NCI-H187 treated with DMSO at 0.1 percent for 48 hours (cell line): ENCODE results near the gene WWC2.

Experiments
- DNase-seq: peaks from one replicate; lab custom pipeline; 2025; lab: John Stamatoyannopoulos, UW

WWC2 gene

DNA sequence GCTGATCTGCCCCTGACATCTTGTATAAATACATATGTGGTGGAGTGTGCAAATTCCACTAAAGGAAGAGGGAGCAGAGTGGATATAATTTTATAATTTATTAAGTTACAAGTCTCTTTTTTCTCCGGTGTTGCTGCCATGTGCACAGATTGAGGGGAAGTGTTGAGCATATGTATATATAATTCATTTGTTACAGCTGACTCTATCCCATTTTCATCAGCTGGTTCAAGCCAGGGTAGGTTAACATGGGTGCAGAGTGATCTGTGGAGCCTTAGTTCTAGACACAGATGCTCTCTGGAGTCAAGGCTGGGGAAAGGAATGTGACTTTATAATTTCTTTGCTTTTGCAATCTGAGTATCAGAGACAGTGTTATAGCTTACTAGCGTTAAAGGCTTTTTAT is 103.5 kb downstream of the WWC2 start:
- DNase-seq = no peak

DNA sequence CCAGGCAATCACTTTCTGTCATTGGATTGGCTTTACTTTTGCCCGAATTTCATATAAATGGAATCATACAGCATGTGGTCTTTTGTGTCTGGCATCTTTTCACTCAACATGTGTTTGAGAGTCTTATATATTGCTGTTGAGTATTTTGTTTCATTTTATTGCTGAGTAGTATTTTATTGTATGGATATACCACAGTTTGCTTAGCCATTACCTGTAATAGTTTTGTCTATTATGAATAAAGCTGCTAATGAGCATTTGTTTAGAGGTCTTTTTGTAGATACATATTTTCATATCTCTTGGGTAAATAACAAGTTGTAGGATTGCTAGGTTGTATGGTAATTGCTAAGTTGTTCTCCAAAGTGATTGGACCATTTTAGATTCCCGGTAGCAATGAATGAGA is 105.7 kb downstream of the WWC2 start:
- no peak for DNase-seq

DNA sequence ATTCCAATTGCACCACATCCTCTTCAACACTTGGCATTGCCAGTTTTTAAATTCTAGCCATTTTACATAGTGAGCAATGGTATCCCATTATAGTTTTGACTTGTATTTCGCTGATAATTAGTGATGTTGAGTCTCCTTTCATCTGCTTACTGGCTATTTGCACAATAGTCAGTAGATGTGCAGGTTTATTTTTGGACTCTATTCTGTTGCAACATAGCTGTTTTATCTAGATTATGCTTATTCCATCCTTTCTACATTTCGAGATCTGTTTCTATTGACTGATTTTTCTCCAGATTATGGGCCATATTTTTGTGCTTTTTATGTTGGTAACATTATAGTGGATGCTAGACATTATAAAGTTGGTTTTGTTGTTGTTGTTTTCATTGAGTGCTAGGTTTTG is 106.1 kb downstream of the WWC2 start:
- DNase-seq = no peak

DNA sequence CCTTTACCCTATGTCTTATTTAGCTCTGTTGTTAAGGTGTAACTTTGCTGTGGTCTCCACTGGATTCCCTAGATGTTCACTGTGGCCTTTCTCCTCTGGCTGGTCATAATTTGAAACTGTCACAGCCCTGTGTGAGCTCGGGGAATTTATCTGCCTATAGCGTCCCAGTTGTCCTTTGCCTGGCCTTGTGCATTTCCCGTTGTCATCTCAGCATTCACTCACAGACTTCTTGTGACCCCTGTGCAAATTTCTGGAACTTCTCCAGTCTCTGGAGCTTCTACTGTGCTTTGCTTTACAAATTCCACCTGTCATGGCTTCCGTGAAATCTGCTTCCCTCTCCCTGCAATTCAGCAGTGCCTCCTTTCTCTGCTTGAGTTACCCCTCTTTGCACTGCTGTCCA is 106.7 kb downstream of the WWC2 start:
- no peak for DNase-seq

DNA sequence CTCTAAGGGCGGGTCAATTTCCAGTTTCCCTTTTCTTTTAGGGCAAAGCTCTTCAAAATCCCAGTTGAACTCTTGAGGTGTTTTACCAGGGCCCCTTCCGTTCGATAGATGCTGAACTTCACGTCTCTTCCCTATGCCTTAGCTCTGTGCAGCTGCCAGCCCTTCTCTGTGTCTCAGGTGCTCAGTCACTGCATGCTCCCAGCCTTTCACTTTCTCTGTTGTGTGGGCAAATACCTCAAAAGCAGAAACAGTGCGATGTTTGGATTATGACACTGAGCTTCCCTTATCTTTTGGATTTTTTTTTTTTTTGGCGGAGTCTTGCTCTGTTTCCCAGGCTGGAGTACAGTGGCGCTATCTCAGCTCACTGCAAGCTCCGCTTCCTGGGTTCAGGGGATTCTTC is 112.5 kb downstream of the WWC2 start:
- DNase-seq = no peak

DNA sequence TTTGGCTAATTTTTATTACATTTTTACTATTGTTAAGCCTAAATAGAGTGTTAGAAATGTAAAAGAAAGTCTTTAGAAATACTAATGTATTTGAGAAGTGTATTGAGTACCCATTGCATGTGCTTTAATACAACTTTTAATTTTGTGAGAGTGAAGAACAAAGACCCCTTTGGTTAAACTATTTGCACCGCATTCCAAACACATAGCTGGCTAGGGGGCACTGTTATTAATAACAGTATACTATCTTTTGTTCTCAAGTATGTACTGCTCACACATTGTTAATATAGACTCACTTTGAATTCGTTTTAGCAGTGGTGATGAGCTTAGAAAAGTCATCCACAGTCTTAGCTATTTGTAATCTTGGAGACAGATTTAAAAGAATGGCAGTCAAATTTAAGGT is 114.9 kb downstream of the WWC2 start:
- no peak for DNase-seq

DNA sequence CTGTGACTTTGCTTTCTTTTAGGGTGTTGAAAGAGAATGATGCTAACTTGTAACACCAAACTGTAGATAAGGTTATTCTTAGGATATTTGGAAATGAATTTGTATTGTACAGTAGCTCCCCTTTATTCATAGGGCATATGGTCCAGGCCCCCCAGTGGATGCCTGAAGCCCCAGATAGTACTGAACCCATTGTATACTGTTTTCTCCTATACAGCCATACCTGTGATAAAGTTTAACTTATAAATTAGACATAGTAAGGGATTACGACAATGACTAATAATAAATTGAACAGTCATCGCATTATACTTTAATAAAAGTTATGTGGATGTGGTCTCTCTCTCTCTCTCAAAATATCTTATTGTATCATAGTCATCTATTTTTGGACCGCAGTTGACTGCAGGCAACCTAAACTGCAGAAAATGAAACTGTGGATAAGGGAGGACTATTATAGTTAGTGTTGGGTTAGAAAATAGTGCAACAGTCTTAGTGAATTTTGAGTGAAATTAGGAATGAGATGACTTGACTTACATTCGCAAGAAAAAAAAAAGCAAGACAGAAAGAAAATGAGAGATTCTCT is 115.9 kb downstream of the WWC2 start:
- no peak for DNase-seq

DNA sequence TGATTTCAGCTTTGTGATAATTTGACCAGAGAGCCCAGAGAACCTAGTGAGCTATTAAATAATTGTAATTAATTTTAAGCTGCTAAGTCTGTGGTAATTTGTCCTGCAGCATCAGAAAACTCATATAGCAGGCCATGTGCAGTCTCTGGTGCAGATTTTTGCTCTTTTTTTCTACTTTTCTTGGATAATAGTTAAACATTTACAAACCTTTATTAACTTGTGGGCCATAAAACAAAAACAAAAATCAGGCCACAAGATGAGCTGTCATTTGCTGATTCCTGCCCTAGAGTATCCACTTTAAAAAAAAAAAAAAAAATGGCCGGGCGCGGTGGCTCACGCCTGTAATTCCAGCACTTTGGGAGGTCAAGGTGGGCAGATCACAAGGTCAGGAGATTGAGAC is 121.2 kb downstream of the WWC2 start:
- no peak for DNase-seq

DNA sequence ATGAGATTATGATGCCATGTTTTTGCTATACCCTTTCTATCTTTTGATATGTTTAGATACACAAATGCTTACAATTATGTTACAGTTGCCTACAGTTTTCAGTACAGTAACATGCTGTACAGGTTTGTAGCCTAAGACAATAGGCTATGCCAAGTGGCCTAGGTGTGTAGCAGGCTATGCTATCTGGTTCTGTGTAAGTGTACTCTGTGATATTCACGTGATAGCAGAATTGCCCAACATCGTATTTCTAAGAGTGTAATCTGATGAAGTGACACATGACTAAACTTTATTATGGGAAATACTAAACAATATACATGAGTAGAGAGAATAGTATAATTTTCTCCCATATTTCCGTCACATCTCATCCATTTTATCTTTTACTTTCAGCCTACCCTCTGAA is 124.0 kb downstream of the WWC2 start:
- DNase-seq = no peak

DNA sequence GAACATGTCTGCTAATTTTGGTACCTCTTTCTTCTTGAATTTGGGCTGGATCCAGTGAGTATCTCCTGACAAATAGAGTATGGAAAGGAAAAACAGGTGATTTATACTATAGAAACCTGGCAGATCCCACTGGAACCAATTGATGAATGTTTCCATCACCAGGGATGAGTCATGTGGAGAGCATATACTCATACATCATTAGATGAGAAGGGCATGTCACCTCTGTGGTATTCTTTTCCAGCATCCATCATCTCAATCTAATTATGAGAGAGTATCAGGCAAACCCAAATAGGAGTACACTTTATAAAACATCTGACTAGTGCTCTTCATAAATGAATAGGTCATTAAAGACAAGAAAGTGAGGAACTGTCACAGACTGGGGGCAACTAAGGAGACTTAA is 130.3 kb downstream of the WWC2 start:
- no peak for DNase-seq

DNA sequence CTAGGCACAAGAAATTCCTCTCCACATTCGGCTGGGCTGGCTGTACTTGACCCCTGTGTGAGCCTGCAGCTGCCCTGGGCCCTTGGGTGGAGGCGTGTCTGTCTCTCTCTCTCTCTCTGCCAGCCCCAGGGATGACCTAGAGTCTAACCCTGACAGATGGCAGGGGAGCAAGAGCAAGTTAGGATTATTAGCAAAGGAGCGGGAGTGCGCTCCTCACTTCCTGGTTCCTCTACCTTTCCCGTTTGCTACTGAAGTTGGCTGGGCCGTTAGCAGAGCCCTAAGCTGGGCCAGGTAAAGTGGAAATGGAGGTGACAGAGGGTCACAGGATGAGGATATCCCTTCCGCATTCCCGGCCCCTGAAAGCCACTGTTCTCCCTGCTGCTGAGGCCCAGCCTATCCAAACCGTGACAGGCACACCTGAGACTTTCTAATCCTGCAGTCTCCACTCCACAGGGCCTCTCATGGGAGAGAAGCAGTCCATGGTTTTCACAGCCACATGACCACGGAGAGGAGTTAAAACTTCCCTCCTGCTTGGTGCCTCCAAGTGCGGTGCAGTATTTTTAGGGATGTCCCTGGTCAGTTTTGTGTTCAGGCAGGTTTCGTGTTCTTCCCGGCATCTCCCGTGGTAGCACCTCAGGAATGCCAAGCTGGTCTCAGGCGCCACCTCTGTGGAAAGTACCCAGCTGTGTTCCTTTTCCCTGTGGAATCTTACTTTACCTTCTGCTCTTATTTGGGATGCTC is 141.7 kb downstream of the WWC2 start:
- no peak for DNase-seq

DNA sequence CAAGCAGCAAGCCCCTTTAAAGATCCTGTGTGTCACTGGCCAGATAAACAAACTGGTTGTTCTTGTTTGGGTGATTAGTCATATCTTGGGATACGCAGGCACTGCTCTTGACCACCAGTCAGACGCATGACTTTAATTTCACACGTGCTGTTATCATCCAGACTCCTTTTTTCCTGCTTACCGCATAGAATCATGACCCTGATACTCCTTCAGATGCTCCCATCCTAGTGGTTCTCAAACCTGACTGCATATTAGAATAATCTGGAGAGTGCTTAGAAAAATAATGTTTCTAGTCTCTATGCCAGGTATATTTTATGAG is 142.2 kb downstream of the WWC2 start:
- no peak for DNase-seq

DNA sequence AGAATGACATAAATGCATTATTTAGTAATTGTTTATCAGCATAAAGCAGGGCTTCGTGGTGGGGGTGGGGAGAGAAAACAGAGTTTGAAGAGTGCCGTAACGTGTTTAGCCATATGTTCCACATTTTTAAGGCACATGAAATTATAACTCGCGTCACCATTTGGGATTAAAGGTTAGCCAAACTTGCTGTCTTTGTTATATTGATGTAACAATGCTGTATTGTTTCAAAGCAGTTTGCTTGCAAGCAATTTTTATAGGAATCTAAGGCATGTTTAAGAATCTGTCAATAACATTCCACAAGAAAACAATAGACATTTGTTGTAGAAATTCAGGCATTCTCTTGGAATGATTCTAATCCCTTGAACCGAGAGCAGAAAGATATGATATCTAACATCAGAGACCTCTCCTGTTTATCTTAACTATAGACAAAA is 142.7 kb downstream of the WWC2 start:
- DNase-seq = no peak

DNA sequence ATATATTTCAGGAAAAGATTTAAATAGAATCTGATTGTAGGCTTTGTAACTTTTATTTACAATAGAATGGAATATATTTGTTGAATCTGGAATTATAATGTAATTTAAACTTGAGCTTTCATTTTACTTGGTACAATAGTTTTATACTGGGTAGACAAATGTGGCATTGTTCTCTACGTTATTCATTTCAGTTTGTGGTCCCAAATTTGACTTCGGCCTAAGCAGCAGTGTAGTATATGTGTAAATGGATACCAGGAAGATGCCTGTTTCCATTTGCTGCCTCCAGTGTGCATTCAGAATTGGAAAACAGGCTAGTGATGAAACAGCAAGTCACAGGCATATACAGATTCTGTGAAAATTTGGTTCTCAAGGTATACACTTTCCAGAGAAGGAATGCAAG is 143.2 kb downstream of the WWC2 start:
- no peak for DNase-seq

DNA sequence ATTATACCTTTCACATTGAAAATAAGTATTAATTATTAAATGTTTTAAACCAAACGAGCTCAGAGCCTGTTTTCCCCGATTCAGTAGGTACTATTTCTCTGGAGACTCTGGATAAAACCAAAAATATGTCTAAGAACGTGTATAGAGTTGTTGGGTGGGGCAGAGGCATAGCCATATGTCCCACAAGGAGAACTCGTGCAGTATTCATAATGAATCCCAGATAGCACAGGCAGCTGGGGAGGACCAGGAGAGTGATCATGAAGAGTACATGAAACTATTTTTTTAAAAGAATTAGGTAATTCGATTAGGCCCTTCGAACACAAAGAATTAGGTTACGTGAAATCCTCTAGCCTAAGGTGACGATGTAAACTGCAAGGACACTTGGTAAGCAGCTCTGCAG is 145.0 kb downstream of the WWC2 start:
- DNase-seq = no peak

DNA sequence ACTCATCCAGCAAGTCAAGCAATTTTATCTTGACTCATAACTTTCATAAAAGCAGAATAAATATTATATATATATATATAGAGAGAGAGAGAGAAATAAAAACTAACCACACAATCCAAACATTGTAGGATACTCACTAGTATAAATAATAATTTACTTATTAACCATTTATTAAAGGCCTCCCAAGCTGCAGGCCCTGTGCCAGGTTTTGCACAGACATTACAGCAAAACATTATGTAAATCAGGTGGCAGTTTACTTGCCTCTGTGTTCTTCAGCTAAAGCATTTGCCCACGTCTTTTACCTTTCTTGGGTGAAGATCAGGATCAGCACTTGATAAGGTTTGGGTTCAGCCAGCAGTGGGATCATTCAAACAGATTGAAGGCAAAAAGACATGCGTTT is 145.4 kb downstream of the WWC2 start:
- no peak for DNase-seq

DNA sequence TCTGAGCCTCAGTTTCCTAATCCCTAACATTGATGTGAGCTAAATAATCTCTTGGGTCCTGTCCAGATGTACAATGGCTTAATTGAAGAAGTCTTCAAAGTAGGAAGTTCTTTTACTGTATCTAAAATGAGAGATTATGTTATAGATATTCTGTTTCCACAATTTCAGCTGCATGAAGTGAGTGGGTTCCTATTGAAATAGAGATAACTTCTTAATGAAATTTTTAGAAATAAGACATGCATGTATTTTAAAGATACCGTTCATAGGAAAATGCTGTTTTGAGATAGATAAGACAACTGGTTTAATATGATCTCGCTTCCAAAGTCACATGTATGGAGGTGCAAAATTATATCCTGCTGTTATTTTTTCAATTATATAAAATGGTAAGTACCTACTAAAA is 149.1 kb downstream of the WWC2 start:
- DNase-seq = no peak

DNA sequence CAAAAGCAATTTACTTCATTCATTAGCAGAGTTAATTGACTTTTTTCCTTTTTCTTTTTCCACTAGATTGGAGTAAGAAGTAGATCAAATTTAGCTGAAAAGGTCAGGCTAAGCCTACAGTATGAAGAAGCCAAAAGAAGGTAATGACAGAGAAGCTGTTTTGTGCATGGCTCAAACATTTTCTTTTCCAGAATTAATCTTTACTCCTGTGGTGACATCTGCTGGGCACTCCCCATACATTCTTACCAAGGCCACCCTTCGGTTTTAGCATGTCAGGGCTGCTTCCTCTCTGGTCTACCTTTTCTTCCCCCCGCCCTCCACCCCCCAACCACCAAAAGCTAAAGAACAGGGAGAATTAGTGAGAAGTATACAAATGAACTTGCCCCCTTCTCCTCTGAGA is 150.8 kb downstream of the WWC2 start:
- DNase-seq = no peak

DNA sequence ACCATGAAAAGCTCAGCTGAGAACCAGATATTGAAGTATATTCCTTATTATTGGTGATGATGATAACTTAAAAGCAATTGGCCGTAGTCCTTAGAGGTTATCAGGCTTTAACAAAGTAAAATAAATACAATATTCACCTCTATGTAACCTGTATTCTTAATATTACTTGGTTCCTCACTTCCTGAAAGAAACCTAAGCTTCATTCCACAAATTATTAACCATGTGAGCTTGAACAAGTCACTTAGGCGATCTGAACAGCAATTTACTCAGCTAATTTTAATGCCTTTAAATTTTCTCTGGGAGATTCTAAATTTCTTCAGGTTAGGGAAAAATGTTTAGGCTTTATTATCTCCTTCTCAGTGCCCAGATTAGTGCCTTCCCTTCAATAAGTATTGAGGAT is 151.8 kb downstream of the WWC2 start:
- DNase-seq = no peak

DNA sequence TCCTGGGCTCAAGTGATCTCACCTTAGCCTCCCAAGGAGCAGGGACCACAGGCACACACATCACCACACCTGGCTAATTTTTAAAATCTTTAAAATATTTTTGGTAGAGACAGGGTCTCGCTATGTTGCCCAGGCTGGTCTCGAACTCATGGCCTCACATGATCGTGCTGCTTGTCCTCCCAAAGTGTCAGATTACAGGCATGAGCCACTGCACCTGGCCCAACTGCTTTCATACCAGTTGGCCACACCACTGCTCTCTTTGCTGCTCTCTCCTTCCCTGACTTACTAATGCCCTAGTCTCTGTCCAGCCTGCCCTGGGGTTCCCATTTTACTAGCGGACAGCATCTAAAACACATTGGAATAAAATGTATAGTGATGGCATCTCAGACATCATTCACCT is 153.9 kb downstream of the WWC2 start:
- no peak for DNase-seq

DNA sequence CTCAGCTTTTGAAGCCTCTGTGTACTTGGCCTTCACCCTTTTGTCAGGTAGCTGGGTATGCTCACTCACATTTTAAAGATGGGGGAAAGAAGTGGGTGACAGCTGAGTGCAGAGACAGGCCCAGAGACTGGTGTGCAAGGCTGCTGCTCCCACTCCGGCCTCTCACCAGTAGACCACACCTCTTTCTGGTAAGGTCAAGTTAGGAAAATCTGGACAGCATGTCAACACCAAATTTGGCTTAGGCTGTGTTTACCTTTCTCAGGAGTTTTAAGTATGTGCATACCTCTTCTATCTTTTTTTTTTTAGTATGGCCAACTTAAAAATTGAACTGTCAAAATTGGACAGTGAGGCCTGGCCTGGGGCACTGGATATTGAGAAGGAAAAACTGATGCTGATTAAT is 154.4 kb downstream of the WWC2 start:
- DNase-seq = no peak

DNA sequence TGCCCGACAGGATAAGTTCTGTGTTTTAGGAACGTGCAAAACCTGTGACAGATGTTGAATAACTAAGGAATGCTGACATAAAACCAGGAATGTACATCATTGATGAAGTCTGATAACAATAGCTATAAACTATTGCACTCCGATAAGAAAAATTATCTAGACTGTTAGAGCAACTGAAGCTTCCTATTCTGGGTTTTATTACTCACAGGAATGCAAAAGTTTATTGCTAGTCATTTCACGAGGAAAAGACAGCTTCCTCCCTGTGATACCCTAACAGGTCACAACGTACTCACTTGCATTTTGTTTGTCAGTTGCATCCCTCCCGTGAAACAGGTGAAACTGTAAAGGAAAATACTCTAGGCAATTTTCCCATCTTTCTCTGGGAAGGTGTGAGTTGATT is 155.1 kb downstream of the WWC2 start:
- no peak for DNase-seq

DNA sequence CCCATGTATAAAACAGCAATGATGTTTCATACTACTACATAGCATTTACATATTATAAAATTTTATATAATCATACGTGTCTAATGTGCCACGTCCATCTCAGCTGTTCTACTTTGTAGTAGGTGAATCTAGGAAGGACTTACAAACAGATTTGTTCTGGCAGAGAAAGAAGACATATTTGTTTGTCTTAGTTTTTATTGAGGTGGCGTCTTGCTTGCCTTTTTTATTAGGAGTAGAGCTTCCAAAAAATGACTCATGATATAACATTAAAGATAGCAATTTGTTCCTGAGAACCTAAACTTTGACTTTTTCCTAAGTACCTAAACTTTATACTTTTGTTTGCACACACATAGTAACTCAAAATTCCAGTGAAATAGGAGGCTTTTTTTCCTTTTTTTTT is 156.4 kb downstream of the WWC2 start:
- DNase-seq = no peak

DNA sequence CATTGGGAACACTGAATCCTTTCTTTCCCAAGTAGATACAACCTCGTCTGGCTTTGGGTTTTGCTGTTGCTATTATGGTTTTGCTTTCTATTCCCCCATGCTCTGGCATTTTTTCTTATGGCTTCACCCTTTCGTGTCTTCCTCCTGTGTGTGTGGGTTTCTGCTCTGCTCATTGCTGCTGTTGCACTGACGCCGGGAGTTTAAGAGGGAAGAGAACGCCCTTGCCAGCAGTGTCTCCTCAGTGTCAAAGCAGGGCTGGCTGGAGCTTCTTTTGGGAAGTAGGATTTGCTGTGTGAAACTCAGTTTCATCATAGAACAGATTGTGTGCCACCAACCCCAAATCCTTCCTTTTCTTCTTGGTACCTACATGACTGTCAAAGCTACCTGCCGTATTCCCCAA is 157.3 kb downstream of the WWC2 start:
- no peak for DNase-seq
